Large intestine (tissue), 3 donors: ENCODE results near the gene METTL23. TPM values are rescaled to one million over a fixed set of nuclear protein-coding genes. Genes with fewer than 3 reads are reported as not detected.
"Not testable (repeated sequence)": the region's sequence is repeated elsewhere in the genome, so short reads cannot be mapped to it uniquely, and the experiment has no call there.

Experiments used
- DNase-seq, 2 donors: peaks; one replicate each; pipeline versions ENCODE4 v3.0.0 to v3.0.0-alpha.2; 2013
- H3K27ac ChIP-seq: one replicate; pipeline ENCODE4 v1.5.1; 2013; ENCODE audit warnings: low read length
- H3K27me3 ChIP-seq: 2 replicates; pipeline ENCODE4 v1.6.1; 2013; ENCODE audit warnings: low read length; ENCODE audit not compliant: control insufficient read depth, insufficient read depth
- H3K36me3 ChIP-seq: 2 replicates; pipeline ENCODE4 v1.6.1; 2013; ENCODE audit warnings: low read length; ENCODE audit not compliant: control insufficient read depth, insufficient read depth
- H3K4me1 ChIP-seq: one replicate; pipeline ENCODE4 v1.6.1; 2013; ENCODE audit warnings: low read length; ENCODE audit not compliant: control insufficient read depth, insufficient read depth
- H3K4me3 ChIP-seq: one replicate; pipeline ENCODE4 v1.5.1; 2013; ENCODE audit warnings: low read length
- H3K9me3 ChIP-seq: one replicate; pipeline ENCODE4 v1.6.1; 2013; ENCODE audit warnings: mild to moderate bottlenecking, low read depth, low read length, moderate library complexity; ENCODE audit not compliant: control insufficient read depth
- WGBS: methylation state at CpG from one replicate; pipeline ENCODE4 v1.1.5; 2013; ENCODE audit warnings: low lambda C conversion rate; ENCODE audit not compliant: insufficient coverage; 5-methylcytosine and 5-hydroxymethylcytosine counted together
- polyA plus RNA-seq: library from polyadenylated mRNA; unstranded; fragments of 120-200 nt; gene quantifications from one replicate; pipeline ENCODE4 v1.2.1, GENCODE V29; 2013

METTL23 gene
- polyA plus RNA-seq, 1 donor: 38.8 TPM

DNA sequence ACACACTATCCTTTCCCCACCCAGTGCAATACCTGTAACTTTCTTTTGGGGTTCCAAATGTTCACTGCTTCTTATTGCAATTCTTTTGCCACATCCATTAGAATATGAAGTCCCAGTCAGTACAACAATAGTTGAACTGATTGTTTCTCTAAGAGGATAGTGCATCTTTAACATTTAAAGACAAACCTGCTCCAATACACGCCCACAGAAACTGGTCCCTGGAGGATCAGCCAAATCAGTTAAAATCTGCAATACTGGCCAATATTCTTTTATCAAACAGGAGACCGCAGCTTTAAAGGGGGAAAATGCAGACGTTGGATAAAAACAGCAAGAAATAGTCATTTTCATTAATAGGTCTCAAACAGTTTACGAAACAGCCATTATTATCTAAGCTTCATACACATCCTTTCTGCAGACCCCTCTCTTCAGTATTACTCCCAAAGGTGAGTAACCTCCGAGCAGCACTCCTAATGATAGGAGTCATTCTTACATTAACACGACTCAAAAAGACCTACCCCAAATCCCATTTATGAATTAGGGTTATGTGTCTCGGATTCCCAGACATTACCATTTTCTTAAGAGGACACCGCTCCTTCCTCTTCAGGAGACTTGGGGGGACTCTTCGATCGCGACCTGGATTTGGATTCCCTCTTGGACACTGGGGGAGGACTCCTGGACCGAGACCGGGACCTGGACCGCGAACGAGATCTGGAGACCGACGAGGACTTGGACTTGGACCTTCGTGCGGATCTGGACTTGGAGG lies 9.1 kb downstream of the METTL23 start:
- Histone ChIP-seq H3K4me1 (peaks cover 17% of the 10 kb centered on the region), H3K36me3 (peaks cover 38% of the 10 kb centered on the region)

GRCh38 chr17:76736349-76737081 lies 9.9 kb downstream of the METTL23 start:
- H3K27ac ChIP-seq: peak overlapping the region; percentile 98
- peak; percentile 81 to 85 for DNase-seq
- no CpG with 5 or more reads among the region's 117 CpGs for WGBS
- H3K27me3 ChIP-seq: no peaks in the 10 kb centered on the region
- H3K4me1 ChIP-seq: peaks cover 17% of the 10 kb centered on the region
- H3K36me3 ChIP-seq: peaks cover 38% of the 10 kb centered on the region
- H3K4me3 ChIP-seq: peak overlapping the region; percentile 98
- H3K9me3 ChIP-seq: no peaks in the 10 kb centered on the region

More for the DNA sequence above, 9.1 kb downstream of the METTL23 start:
- no peaks in the 10 kb centered on the region for H3K9me3 ChIP-seq
- peak overlapping the region; percentile 98 for H3K27ac ChIP-seq
- H3K4me3 ChIP-seq: peak overlapping the region; percentile 98
- no peak for DNase-seq
- 0% methylated on average over 2 of the region's 20 CpGs for WGBS
- H3K27me3 ChIP-seq: no peaks in the 10 kb centered on the region

DNA sequence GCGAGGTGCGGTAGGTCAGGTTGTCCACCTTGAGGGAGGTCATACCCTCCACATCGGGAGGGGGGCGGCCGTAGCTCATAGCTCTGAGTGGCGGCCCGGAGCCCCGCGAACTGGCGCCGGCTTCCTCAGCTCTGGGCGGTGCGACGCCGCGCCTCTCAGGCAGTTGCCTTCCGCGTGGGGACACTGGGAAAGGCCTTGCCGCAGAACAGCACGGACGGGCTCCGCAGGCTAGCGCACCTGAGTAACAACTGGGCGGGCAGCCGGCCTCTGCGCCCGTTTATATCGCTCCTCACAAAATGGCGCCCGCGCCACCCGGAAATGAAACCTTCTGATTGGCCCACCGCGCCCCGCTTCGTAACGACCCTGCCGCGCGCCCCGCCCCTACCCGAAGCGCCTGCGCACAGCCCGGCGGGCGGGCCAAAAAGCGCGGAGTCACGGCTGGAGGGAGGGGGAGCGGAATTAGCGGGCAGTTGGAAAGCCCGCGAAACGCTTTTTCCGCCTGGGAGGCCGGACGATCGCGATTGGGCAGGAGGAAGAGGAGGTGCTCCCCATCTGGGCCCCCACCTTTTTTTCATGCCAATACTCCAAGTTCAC lies 10.5 kb downstream of the METTL23 start, which contains the start of gene SRSF2:
SRSF2 (minus strand) TSS at position 250 of the 594 bp plus-strand sequence; CDS start at position 79, 171 bp downstream.
- WGBS: no CpG with 5 or more reads among the region's 60 CpGs
- Histone ChIP-seq H3K36me3 (peaks cover 39% of the 10 kb centered on the region), H3K4me1 (peaks cover 17% of the 10 kb centered on the region), H3K9me3 (no peaks in the 10 kb centered on the region), H3K27ac (peak within 1 kb of the TSS; percentile 98), H3K27me3 (no peaks in the 10 kb centered on the region), H3K4me3 (peak within 1 kb of the TSS; percentile 98)
- peak; percentile 98 to 99 for DNase-seq

DNA sequence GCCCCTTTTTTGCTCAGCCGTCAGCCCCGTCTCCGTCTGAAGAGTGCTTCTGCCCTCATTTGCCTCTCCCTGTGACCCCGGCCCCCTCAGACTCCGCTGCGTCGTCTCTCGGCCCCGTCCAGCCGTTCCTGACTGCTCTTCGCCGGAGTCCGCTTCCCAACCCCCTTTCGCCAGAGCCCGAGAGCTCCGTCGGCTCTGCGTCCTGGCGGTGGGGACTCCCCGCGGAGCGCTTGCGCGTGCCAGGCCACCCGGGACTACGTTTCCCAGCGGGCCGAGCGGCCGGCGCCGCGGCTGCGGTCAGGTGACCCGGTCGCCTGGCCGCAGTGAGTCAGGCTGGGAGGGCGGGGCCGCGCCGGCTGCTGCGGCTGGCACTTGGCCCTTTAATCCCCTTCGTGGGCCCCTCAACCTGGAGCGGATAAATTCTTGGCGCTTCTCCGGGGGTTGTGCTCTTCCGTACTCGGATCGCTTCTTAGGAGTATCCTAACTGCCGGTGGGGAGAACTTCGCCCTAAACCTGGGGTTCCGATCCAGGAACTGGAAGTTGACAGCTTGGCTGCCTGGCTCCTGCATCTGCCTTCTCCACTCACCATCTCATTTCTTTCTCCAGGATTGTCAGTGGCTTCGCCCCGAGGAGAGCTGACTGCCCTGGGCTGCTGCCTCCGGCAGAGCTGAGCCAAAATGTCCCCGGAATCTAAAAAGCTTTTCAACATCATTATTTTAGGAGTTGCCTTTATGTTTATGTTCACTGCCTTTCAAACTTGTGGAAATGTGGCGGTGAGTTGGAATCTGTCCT lies 11.2 kb downstream of the METTL23 start, which contains the start of gene MFSD11:
MFSD11 (plus strand) TSS at position 444 of the 792 bp plus-strand sequence; CDS start at position 678, 234 bp downstream.
- Histone ChIP-seq H3K9me3 (no peaks in the 10 kb centered on the region), H3K4me1 (peaks cover 15% of the 10 kb centered on the region), H3K36me3 (peaks cover 37% of the 10 kb centered on the region), H3K27me3 (no peaks in the 10 kb centered on the region), H3K4me3 (peak within 1 kb of the TSS; percentile 98), H3K27ac (peak within 1 kb of the TSS; percentile 98)
- DNase-seq: peak; percentile 97 to 98
- WGBS: 0% methylated on average over 1 of the region's 57 CpGs

GRCh38 chr17:76738468-76738850 lies 11.8 kb downstream of the METTL23 start:
- peak overlapping the region; percentile 98 for H3K27ac ChIP-seq
- H3K36me3 ChIP-seq: peaks cover 31% of the 10 kb centered on the region
- peaks cover 12% of the 10 kb centered on the region for H3K4me1 ChIP-seq
- H3K27me3 ChIP-seq: no peaks in the 10 kb centered on the region
- no peaks in the 10 kb centered on the region for H3K9me3 ChIP-seq
- WGBS: 3% methylated on average over 6 of the region's 7 CpGs
- H3K4me3 ChIP-seq: peak overlapping the region; percentile 98
- DNase-seq: peak in 1 of 2 donors; percentile 33

- not testable (repeated sequence) for H3K27me3 ChIP-seq, H3K27ac ChIP-seq, DNase-seq, H3K4me3 ChIP-seq, H3K9me3 ChIP-seq, H3K4me1 ChIP-seq
- WGBS: no CpG with 5 or more reads among the region's 17 CpGs
- peaks cover 29% of the 10 kb centered on the region for H3K36me3 ChIP-seq
Observed at GRCh38 chr17:76739568-76740115, 13.0 kb downstream of the METTL23 start.

- no peaks in the 10 kb centered on the region for H3K9me3 ChIP-seq
- H3K4me1 ChIP-seq: no peaks in the 10 kb centered on the region
- no peak for DNase-seq
- H3K36me3 ChIP-seq: peaks cover 32% of the 10 kb centered on the region
- no peaks in the 10 kb centered on the region for H3K27me3 ChIP-seq
- H3K4me3 ChIP-seq: no peak overlapping the region
- 80% methylated on average over 2 of the region's 5 CpGs for WGBS
- H3K27ac ChIP-seq: no peak overlapping the region
Observed at GRCh38 chr17:76740329-76741118, 13.9 kb downstream of the METTL23 start.

DNA sequence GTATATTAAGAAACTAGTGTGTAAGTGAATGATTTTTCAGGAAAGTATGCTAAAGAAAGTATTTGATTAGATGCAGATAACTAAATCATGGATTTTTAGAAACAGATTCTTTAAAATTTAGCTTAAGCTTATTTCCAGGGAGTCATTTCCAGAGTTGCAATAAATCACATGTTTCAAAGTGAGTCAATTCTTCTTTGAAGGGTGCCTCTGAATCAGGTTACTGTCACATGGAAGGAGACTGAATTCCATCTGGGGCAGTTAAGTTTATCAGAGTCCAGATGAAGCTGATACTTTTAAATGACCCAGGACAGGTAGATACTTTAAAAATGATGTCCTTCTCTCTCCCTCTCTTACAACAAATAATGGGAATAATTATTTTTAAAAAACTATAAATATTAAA lies 16.3 kb downstream of the METTL23 start:
- Histone ChIP-seq H3K36me3 (peaks cover 43% of the 10 kb centered on the region), H3K4me1 (no peaks in the 10 kb centered on the region), H3K4me3 (no peak overlapping the region), H3K27me3 (no peaks in the 10 kb centered on the region), H3K27ac (peak overlapping the region; percentile 64), H3K9me3 (no peaks in the 10 kb centered on the region)
- DNase-seq: peak; percentile 33 to 59

DNA sequence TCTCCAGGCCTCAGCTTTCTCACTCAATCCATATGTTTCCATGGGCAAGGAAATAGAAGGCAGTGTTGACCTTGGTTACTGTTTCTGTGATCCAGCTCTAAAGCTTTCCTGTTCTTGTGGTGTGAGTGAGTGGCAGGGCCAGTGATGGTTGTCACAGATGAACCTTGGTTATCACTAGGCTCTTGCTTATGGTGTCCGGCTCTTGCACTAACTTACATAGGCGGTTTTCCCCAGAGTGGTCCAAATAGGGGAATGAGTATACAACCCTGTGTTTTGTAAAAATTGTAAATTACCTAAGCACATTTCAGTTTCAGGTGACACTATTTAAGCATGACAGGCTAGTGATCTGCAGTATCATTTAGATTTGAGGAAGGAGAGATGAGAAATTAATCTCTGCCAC lies 18.1 kb downstream of the METTL23 start:
- no peak for DNase-seq
- H3K27ac ChIP-seq: no peak overlapping the region
- no CpG with 5 or more reads among the region's 2 CpGs for WGBS
- no peak overlapping the region for H3K4me3 ChIP-seq
- no peaks in the 10 kb centered on the region for H3K27me3 ChIP-seq
- H3K9me3 ChIP-seq: no peaks in the 10 kb centered on the region
- peaks cover 43% of the 10 kb centered on the region for H3K36me3 ChIP-seq
- no peaks in the 10 kb centered on the region for H3K4me1 ChIP-seq
